HG03575 (cell line): ENCODE measurements around the gene ARHGEF10L.
"Not testable (repeated sequence)": the region's sequence is repeated elsewhere in the genome, so short reads cannot be mapped to it uniquely, and the experiment has no call there.

Source experiments
- ATAC-seq: cut with Tn5 transposase; IDR thresholded peaks from one replicate; pipeline ENCODE4 v1.9.1; 2021; ENCODE audit not compliant: unreplicated experiment, insufficient number of reproducible peaks, low FRiP score; ENCODE audit errors: extremely low read depth

ARHGEF10L gene

DNA sequence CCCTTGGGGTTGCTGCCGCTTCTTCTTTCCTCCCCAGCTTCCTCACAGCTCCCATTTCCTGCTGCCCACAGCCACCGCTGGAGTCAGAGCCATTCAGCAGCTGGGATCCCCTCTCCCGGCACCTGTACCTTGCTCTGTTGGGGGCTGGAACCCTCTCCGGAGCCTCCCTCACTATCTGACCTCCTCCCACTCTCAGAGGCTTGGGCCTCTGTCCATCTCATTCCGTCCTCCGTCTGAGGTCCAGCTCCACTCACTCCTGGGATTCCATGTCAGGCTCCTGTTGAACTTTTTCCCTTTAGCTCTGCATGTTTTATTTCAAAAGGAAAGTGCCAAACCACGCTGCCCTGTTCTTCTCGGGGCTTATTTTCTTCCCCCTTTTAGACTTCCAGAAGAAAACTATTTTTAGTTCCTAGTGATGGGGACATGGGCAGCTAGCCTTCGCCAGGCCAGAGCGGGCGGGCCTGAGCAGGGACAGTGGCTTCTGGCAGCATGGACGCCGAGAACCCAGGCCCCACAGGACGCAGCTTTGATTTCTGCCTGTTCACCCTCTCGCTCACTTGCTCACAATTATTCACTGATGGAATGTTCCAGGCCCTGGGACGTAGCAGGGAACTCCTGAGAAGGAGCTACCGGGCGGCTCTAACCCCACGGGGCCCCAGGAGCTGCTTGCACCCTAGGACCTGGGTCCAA is 79.2 kb downstream of the ARHGEF10L start:
- no peak for ATAC-seq

DNA sequence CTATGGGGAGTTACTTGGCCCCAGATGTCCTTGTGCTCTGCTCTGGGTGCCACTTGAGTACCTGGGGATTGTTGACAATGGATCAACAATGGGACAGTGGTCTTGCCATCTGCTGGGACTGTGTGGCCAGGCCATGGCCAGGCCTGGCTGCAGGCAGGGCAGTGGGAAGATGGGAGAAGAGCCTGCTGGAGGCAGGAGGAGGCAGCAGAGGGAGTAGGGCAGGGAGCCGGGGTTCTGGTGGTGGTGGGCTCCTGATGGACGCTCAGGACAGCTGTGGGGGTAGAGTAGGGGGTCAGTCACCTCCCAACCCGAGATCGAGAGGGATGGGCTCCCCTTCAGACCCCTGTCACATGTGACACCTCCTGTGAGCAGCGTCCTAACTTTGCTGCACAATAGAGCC is 81.0 kb downstream of the ARHGEF10L start:
- no peak for ATAC-seq

GRCh38 chr1:17621691-17622090 is 82.2 kb downstream of the ARHGEF10L start:
- ATAC-seq, result no peak

GRCh38 chr1:17622823-17623222 is 83.3 kb downstream of the ARHGEF10L start:
- no peak for ATAC-seq

DNA sequence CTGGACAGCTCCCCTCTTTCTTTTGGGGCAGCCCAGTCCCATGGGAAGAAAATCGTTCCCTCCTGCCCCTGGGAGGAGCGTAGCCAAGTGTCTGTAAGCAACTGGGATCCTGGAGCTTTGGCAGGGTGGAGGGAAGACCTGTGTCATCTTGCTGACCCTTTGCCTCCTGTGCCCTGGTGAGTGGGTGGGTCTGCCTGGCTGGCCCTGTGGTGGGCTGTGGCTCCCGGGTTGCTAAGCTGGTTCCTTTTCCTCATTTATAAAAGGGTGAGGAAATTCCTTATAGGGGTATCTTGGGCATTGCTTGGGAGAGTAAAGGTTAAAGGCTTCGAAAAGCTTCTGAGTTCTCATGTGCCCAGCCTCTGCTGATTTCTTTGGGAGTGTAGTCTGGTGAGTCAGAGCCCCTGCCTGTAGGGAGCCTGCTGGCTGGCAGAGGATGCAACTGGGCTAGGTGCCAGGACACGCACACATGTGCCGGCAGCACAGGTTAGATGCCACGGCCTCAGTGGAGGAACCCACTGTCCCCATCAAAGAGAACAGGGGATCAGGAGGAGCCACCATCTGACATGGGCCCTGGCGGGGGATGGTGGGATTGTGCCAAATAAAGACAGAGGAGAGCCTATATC is 85.2 kb downstream of the ARHGEF10L start:
- ATAC-seq, result no peak

- no peak for ATAC-seq
These were observed 87.9 kb downstream of the ARHGEF10L start for GRCh38 chr1:17627239-17628052.

GRCh38 chr1:17629046-17629445 is 89.5 kb downstream of the ARHGEF10L start:
- not testable (repeated sequence) for ATAC-seq

- ATAC-seq, result no peak
These were observed 90.0 kb downstream of the ARHGEF10L start for GRCh38 chr1:17629460-17629859.

GRCh38 chr1:17630048-17630830 is 90.7 kb downstream of the ARHGEF10L start:
- ATAC-seq, result no peak

- ATAC-seq, result no peak
These were observed 91.5 kb downstream of the ARHGEF10L start for GRCh38 chr1:17630986-17631385.

DNA sequence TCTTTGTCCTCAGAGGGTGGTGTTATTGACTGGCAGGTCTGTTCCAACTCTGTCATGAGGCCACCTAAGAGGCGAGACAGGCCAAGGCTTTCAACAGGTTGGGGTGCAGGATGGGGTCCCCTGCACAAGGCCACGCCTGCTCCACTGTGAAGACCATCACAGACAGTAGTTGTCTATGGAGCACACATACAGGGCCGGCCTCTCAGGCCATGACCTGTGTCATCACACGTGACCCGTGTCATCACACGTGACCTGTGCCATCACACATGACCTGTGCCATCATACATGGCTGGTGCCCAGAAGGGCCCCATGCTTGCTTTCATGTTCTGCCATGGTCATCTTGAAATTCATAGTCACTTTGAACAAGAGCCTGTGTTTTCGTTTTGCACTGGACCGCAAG is 91.9 kb downstream of the ARHGEF10L start:
- no peak for ATAC-seq

- no peak for ATAC-seq
These were observed 92.6 kb downstream of the ARHGEF10L start for GRCh38 chr1:17632106-17632505.

DNA sequence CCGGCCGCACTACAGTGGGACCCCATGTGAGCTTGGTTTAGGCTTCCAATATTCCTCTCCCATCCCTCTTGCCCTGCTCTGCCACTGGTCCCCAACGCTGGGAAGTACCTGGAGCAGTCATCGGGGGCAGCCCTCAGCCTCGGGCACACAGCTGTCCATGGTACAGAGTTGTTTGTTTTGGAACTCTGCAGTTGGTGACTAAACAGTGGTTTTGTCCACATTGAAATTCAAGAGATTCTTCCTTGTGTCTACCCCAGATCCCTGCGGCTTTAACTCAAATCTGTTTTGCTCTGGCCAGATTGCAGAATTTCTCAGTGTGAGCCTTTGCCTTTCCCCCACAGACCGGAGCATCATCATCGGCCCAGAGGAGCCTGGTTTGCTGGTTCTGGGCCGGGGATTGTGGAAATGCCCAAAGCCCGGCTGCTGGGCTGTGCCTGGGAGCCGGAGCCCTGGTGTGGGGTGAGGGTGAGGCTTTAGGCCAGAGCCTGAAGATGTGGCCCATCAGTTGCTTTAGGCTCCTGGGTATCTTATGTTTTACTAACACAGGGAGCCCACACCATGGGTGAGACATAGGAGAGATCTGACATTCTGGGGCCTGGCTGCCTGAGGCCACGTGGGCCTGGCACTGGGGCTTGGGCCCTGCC is 93.2 kb downstream of the ARHGEF10L start:
- no peak for ATAC-seq

DNA sequence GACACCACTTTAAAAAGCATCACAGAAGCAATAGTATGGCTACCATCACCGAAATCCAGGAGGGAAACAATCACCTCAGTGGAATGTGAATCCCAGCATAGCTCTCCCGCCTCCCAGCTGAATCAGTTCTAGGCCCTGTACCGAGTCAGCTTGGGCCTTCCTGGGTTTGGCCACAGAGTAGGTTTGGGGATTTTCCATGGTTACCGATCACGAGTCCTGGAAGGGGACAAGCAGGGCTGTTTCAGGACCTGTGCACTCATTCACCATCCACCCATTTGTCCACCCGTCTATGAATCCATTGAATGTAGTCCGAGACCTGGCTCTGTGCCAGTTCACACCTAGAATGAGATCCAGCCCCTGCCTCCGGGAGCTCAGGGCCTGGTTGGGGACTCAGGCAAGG is 94.2 kb downstream of the ARHGEF10L start:
- ATAC-seq, result no peak

DNA sequence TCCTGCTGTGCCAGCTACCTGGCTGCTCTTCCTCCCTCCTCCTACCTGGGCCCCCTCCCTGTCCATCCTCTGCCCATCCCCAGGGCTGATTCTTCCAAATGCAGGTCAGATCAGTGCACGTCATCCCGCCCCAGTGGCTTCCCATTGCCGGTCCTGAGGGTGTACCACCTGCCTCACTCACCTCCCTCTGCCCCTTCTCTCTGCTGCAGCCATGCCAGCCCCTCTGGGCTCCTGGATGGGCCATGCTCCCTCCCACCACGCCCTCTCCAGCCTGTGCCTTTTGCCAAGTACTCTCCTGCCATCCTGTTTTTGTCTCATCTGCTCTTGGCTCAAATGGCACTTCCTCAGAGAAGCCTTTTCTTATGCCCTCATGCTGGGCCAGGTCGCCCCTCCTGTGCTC is 95.8 kb downstream of the ARHGEF10L start:
- ATAC-seq, result no peak

GRCh38 chr1:17635811-17636210 is 96.3 kb downstream of the ARHGEF10L start:
- no peak for ATAC-seq

DNA sequence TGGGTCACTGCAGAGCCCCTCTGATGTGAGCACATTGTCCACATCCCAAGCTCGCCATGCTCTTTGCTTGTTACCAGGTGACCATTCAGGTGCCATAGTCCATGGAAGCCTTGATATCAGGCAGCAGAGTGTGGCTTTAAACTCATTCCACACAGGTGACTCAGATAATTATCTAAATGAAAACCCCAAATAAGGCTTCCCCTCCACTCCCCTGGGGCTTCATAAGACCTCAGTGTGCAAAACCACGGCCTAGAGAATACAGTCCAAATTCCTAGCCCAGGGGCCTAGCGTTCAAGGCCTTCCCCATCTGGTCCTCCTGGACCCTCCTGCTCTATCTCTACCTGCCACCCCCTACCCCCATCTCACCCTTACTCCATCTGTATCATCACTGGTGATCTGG is 97.1 kb downstream of the ARHGEF10L start:
- ATAC-seq, result no peak

DNA sequence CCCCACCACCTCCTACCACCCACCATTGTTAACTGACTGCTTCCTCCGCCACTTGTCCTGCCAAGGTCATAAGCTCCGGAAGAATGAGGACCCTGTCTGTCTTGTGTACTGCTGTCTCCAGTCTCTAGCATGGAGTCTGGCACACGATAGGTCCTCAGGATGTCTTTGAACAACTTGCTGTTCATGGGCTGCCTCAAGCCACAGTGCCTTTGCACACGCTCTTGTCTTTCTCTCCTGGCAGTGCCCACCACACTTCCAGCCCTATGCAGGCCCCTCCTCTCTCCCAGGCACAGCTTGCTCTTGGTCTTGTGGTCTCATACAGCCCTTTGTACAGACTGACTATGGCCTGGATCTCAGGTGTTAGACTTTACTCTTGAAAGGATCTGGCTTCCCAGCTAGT is 97.6 kb downstream of the ARHGEF10L start:
- no peak for ATAC-seq
